ENCODE measurements around the gene ABI3BP.

Gene ABI3BP

DNA sequence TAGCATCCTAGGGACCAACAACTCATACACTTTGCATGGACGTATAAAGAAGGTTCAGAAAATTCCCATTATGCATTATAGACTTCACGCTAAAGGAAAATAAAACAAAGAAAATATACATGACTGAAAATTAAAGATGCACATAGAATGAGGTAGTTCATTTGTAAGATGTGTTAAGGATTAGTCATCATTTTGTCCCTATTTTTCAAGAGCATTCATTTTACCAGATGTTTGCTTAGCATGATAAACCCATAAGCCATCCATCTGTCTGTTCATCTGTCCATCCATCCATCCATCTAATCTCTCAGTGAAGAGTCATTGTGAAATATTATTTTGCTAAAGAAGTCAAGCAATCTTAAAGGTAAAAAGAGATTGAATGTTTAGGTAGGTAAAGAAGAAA is 203.6 kb downstream of the ABI3BP start:
- Histone ChIP-seq H3K4me3 (ENCODE audit: low read length, poor library complexity, severe bottlenecking) (no peak overlapping the region), H4K20me1 (ENCODE audit: insufficient read depth, low read length, poor library complexity, severe bottlenecking) (no peaks in the 10 kb centered on the region), H2AFZ (ENCODE audit: low read length) (no peak overlapping the region), H3K27me3 (ENCODE audit: insufficient read depth, low read length, poor library complexity, severe bottlenecking) (no peaks in the 10 kb centered on the region), H3K9me2 (replicated peaks; ENCODE audit: low read depth, low read length) (no peaks in the 10 kb centered on the region), H3K36me3 (ENCODE audit: insufficient read depth, low read length) (no peaks in the 10 kb centered on the region), H3K9ac (ENCODE audit: low read depth, low read length, poor library complexity, severe bottlenecking) (no peak overlapping the region), H3K4me2 (ENCODE audit: low read depth, low read length, poor library complexity, severe bottlenecking) (no peak overlapping the region), H3K9me3 (ENCODE audit: insufficient read depth, low read depth, low read length) (no peaks in the 10 kb centered on the region), H3K4me1 (ENCODE audit: insufficient read depth, low read length, poor library complexity, severe bottlenecking) (no peaks in the 10 kb centered on the region), H3F3A (ENCODE audit: low read depth) (no peaks in the 10 kb centered on the region), H3K79me2 (ENCODE audit: insufficient read depth, low read length) (no peaks in the 10 kb centered on the region)
- no peak for TF ChIP-seq EZH2phosphoT487 (IDR thresholded peaks at IDR 0.05; ENCODE audit: borderline replicate concordance)
- TF ChIP-seq, protein P1, sequence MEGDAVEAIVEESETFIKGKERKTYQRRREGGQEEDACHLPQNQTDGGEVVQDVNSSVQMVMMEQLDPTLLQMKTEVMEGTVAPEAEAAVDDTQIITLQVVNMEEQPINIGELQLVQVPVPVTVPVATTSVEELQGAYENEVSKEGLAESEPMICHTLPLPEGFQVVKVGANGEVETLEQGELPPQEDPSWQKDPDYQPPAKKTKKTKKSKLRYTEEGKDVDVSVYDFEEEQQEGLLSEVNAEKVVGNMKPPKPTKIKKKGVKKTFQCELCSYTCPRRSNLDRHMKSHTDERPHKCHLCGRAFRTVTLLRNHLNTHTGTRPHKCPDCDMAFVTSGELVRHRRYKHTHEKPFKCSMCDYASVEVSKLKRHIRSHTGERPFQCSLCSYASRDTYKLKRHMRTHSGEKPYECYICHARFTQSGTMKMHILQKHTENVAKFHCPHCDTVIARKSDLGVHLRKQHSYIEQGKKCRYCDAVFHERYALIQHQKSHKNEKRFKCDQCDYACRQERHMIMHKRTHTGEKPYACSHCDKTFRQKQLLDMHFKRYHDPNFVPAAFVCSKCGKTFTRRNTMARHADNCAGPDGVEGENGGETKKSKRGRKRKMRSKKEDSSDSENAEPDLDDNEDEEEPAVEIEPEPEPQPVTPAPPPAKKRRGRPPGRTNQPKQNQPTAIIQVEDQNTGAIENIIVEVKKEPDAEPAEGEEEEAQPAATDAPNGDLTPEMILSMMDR (conservative IDR thresholded peaks at IDR 0.05; ENCODE audit: low read length), result no peak

DNA sequence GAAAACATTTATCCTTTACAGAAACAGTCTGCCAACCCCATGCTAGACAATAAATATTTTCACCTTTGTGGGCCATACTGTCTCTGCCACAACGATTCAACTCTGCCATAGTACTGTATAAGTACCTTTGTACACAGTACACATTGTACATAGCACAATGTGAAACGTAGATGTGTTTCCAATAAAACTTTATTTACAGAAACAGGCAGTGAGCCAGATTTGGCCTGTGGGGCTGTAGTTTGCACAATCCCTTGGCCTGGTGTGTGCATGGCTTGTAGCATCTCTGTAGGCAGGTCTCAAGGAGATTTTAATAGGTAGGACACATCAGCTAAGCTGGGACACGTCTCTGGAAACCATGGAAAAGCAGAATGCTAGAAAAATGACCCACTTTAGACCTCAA is 209.6 kb downstream of the ABI3BP start:
- Histone ChIP-seq H4K20me1 (ENCODE audit: insufficient read depth, low read length, poor library complexity, severe bottlenecking) (no peaks in the 10 kb centered on the region), H3K9me3 (ENCODE audit: insufficient read depth, low read depth, low read length) (no peaks in the 10 kb centered on the region), H2AFZ (ENCODE audit: low read length) (no peak overlapping the region), H3K4me1 (ENCODE audit: insufficient read depth, low read length, poor library complexity, severe bottlenecking) (no peaks in the 10 kb centered on the region), H3K4me2 (ENCODE audit: low read depth, low read length, poor library complexity, severe bottlenecking) (no peak overlapping the region), H3K36me3 (ENCODE audit: insufficient read depth, low read length) (no peaks in the 10 kb centered on the region), H3K9ac (ENCODE audit: low read depth, low read length, poor library complexity, severe bottlenecking) (no peak overlapping the region), H3K27me3 (ENCODE audit: insufficient read depth, low read length, poor library complexity, severe bottlenecking) (no peaks in the 10 kb centered on the region), H3K4me3 (ENCODE audit: low read length, poor library complexity, severe bottlenecking) (no peak overlapping the region), H3K9me2 (replicated peaks; ENCODE audit: low read depth, low read length) (no peaks in the 10 kb centered on the region), H3F3A (ENCODE audit: low read depth) (no peaks in the 10 kb centered on the region), H3K79me2 (ENCODE audit: insufficient read depth, low read length) (no peaks in the 10 kb centered on the region)
- TF ChIP-seq, protein P1 (conservative IDR thresholded peaks at IDR 0.05; ENCODE audit: low read length), result no peak
- no peak for TF ChIP-seq EZH2phosphoT487 (IDR thresholded peaks at IDR 0.05; ENCODE audit: borderline replicate concordance)

DNA sequence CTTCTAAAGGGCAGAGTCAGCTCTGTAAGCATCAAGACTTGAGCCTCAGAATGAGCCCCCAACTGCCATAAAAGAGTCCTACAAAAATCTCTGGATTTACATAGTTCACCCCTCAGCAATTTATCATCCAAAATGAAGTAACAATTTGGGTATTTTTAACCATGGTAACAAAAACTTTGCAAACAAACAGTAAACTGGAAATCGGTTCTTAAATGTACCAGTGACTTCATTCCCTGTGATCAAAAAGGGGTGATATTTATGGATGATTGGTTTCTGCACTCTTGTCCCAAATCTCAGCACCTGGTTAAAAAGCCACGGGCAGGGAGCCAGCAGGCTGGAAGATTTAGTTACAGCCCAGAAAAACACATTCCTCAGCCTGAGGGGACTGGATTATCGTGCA is 210.3 kb downstream of the ABI3BP start:
- no peak overlapping the region for H2AFZ ChIP-seq (ENCODE audit: low read length)

More for the DNA sequence above, 210.3 kb downstream of the ABI3BP start:
- TF ChIP-seq EZH2phosphoT487 (IDR thresholded peaks at IDR 0.05; ENCODE audit: borderline replicate concordance), result no peak
- TF ChIP-seq, protein P1 (conservative IDR thresholded peaks at IDR 0.05; ENCODE audit: low read length), result no peak
- Histone ChIP-seq H4K20me1 (ENCODE audit: insufficient read depth, low read length, poor library complexity, severe bottlenecking) (no peaks in the 10 kb centered on the region), H3K79me2 (ENCODE audit: insufficient read depth, low read length) (no peaks in the 10 kb centered on the region), H3K4me3 (ENCODE audit: low read length, poor library complexity, severe bottlenecking) (no peak overlapping the region), H3K36me3 (ENCODE audit: insufficient read depth, low read length) (no peaks in the 10 kb centered on the region), H3K9me2 (replicated peaks; ENCODE audit: low read depth, low read length) (no peaks in the 10 kb centered on the region), H3K27me3 (ENCODE audit: insufficient read depth, low read length, poor library complexity, severe bottlenecking) (no peaks in the 10 kb centered on the region), H3K9ac (ENCODE audit: low read depth, low read length, poor library complexity, severe bottlenecking) (no peak overlapping the region), H3F3A (ENCODE audit: low read depth) (no peaks in the 10 kb centered on the region), H3K4me1 (ENCODE audit: insufficient read depth, low read length, poor library complexity, severe bottlenecking) (no peaks in the 10 kb centered on the region), H3K9me3 (ENCODE audit: insufficient read depth, low read depth, low read length) (no peaks in the 10 kb centered on the region), H3K4me2 (ENCODE audit: low read depth, low read length, poor library complexity, severe bottlenecking) (no peak overlapping the region)

Measured in Loucy (cell line).